Stomach (tissue), 19 donors: Measurements from ENCODE around the gene PMEPA1. TPM values are rescaled to one million over a fixed set of nuclear protein-coding genes. Genes with fewer than 3 reads are reported as not detected.

Experiments
- DNase-seq, 2 donors: peaks; one replicate each; pipeline versions ENCODE4 v3.0.0 to v3.0.0-alpha.2; 2013 to 2019
- H3K27ac ChIP-seq, 5 donors: fragments of 200-600 bp in 4 of 5; sonication (generic) in 4 of 5; one replicate each; pipeline ENCODE4 v1.5.1; 2013 to 2019; ENCODE audit warnings: mild to moderate bottlenecking in 1 of 5, moderate library complexity in 1 of 5
- H3K27me3 ChIP-seq, 3 donors: fragments of 200-600 bp; sonication (generic); one replicate each; pipeline ENCODE4 v1.5.1; 2017 to 2019; ENCODE audit warnings: mixed run types in 1 of 3
- H3K36me3 ChIP-seq, 4 donors: fragments of 200-600 bp; sonication (generic); 1 replicate in 3 of 4; 2 replicates in 1 of 4; pipeline ENCODE4 v1.5.1; 2016 to 2019
- H3K4me1 ChIP-seq, 4 donors: fragments of 200-600 bp; sonication (generic); one replicate each; pipeline ENCODE4 v1.5.1; 2016 to 2019
- H3K4me3 ChIP-seq, 4 donors: fragments of 200-600 bp; sonication (generic) in 3 of 4; one replicate each; pipeline ENCODE4 v1.5.1; 2016 to 2019; ENCODE audit warnings: mild to moderate bottlenecking in 1 of 4
- H3K9me3 ChIP-seq, 4 donors: fragments of 200-600 bp; sonication (generic); one replicate each; pipeline ENCODE4 v1.5.1; 2016 to 2019
- CTCF ChIP-seq, 7 experiments: fragments of 450-650 bp in 4 of 7; fragments of 200-600 bp in 3 of 7; sonication (generic) in 3 of 7; IDR thresholded peaks; one replicate each; pipeline ENCODE4 v1.5.1; 2016 to 2019; ENCODE audit warnings: antibody characterized with exemption in 7 of 7, control low read depth in 2 of 7, mild to moderate bottlenecking in 1 of 7
- EP300 ChIP-seq: sonication (generic); formaldehyde crosslinking; IDR thresholded peaks from one replicate; pipeline ENCODE4 v1.6.1; 2017; ENCODE audit warnings: antibody characterized with exemption
- POLR2A ChIP-seq, 4 donors: fragments of 450-650 bp; IDR thresholded peaks; one replicate each; pipeline ENCODE4 v1.6.1; 2016; ENCODE audit warnings: antibody characterized with exemption in 4 of 4, control low read depth in 2 of 4, mild to moderate bottlenecking in 1 of 4, moderate library complexity in 1 of 4
- POLR2AphosphoS5 ChIP-seq, 3 donors: sonication (generic); formaldehyde crosslinking; IDR thresholded peaks; one replicate each; pipeline ENCODE4 v1.6.1; 2016; ENCODE audit warnings: antibody characterized with exemption in 3 of 3
- WGBS, 5 donors: extraction: QIAGEN DNeasy Blood & Tissue Kit in 3 of 5; methylation state at CpG; one replicate each; pipeline versions ENCODE4 v1.1.5 to v1.1.7; 2013 to 2018; 5-methylcytosine and 5-hydroxymethylcytosine counted together
- intact Hi-C: fragments of 100-400 bp; cut with DNase I; formaldehyde crosslinking; loops from one replicate; pipeline ENCODE4 v1.15.1; 2023; ENCODE audit warnings: low total_unique reads
- long read RNA-seq, 10 donors: transcript quantifications; one replicate each; lab custom pipeline, GENCODE V29; 2026
- polyA plus RNA-seq, 3 donors: library from polyadenylated mRNA; stranded (reverse); fragments of 200-250 nt; gene quantifications; one replicate each; pipeline ENCODE4 v1.2.3, GENCODE V29; 2013
- total RNA-seq, 5 donors: library from RNA; depleted of rRNA; stranded (reverse); fragments of >200 nt; gene quantifications; one replicate each; pipeline versions ENCODE4 v1.1.0 to v1.2.3, GENCODE V29; 2014 to 2016
- donor health status: healthy with polysubstance abuse.
- donor health status: Bipolar disorder and iron deficiency.
- donor health status: healthy.

Gene PMEPA1
- total RNA-seq (10 to 100 TPM in 2 of 5 donors, 1 to 10 TPM in 2, not detected in 1; 5.3 to 17.2 (median 10.7) TPM), polyA plus RNA-seq (10 to 100 TPM in 1 of 3 donors, 1 to 10 TPM in 2; 5.3 to 12.5 (median 5.4) TPM)
- long read RNA-seq, donor 1, full-length matches to known transcripts: 8 of 8 reads
- long read RNA-seq, donor 1, partial matches to known transcripts: 0 of 8 reads
- long read RNA-seq, donor 1, other reads (novel, unspliced or antisense): 0 of 8 reads
- long read RNA-seq, donor 2, full-length matches to known transcripts: 5 of 5 reads
- long read RNA-seq, donor 2, partial matches to known transcripts: 0 of 5 reads
- long read RNA-seq, donor 2, other reads (novel, unspliced or antisense): 0 of 5 reads
- long read RNA-seq, donor 3, full-length matches to known transcripts: 6 of 6 reads
- long read RNA-seq, donor 3, partial matches to known transcripts: 0 of 6 reads
- long read RNA-seq, donor 3, other reads (novel, unspliced or antisense): 0 of 6 reads
- long read RNA-seq, donor 4, full-length matches to known transcripts: 2 of 2 reads
- long read RNA-seq, donor 4, partial matches to known transcripts: 0 of 2 reads
- long read RNA-seq, donor 4, other reads (novel, unspliced or antisense): 0 of 2 reads
- long read RNA-seq, donor 5, full-length matches to known transcripts: 19 of 19 reads
- long read RNA-seq, donor 5, partial matches to known transcripts: 0 of 19 reads
- long read RNA-seq, donor 5, other reads (novel, unspliced or antisense): 0 of 19 reads
- long read RNA-seq, donor 6, full-length matches to known transcripts: 15 of 15 reads
- long read RNA-seq, donor 6, partial matches to known transcripts: 0 of 15 reads
- long read RNA-seq, donor 6, other reads (novel, unspliced or antisense): 0 of 15 reads
- long read RNA-seq, donor 7, full-length matches to known transcripts: 11 of 11 reads
- long read RNA-seq, donor 7, partial matches to known transcripts: 0 of 11 reads
- long read RNA-seq, donor 7, other reads (novel, unspliced or antisense): 0 of 11 reads
- long read RNA-seq, donor 8, full-length matches to known transcripts: 4 of 4 reads
- long read RNA-seq, donor 8, partial matches to known transcripts: 0 of 4 reads
- long read RNA-seq, donor 8, other reads (novel, unspliced or antisense): 0 of 4 reads
- long read RNA-seq, donor 9, full-length matches to known transcripts: 7 of 7 reads
- long read RNA-seq, donor 9, partial matches to known transcripts: 0 of 7 reads
- long read RNA-seq, donor 9, other reads (novel, unspliced or antisense): 0 of 7 reads
- long read RNA-seq, donor 10, full-length matches to known transcripts: 2 of 2 reads
- long read RNA-seq, donor 10, partial matches to known transcripts: 0 of 2 reads
- long read RNA-seq, donor 10, other reads (novel, unspliced or antisense): 0 of 2 reads

- intact Hi-C loops: no loop called here
- 0 to 2% (median 1%) methylated on average over 44 to 92 of the region's 92 CpGs for WGBS, 5 donors
- H3K27ac ChIP-seq: peak within 1 kb of the TSS; percentile 83 to 93 (median 93)
These were observed at the start of gene PMEPA1 for GRCh38 chr20:57709823-57710799. Gene PMEPA1 (minus strand): TSS chr20:57710015. CDS start chr20:57709582, 433 bp downstream.

GRCh38 chr20:57757767-57758166 lies 48.0 kb upstream of the PMEPA1 start:
- Histone ChIP-seq H3K27ac (no peak overlapping the region), H3K9me3 (peaks cover 0 to 11% (median 3%) of the 10 kb centered on the region in 4 donors), H3K27me3 (no peaks in the 10 kb centered on the region), H3K36me3 (no peaks in the 10 kb centered on the region), H3K4me3 (no peak overlapping the region), H3K4me1 (no peaks in the 10 kb centered on the region)
- DNase-seq: no peak
- TF ChIP-seq CTCF (IDR thresholded peaks at IDR 0.05) (no peak), POLR2A (IDR thresholded peaks at IDR 0.05) (no peak), EP300 (no peak), POLR2AphosphoS5 (IDR thresholded peaks at IDR 0.05) (no peak)
- intact Hi-C loops: no loop called here
- 21 to 52% (median 33%) methylated on average over 1 of the region's 1 CpG for whole genome bisulfite sequencing, 5 donors

More at GRCh38 chr20:57709823-57710799, at the start of gene PMEPA1:
- no peak for TF ChIP-seq POLR2A (IDR thresholded peaks at IDR 0.05)
- TF ChIP-seq POLR2AphosphoS5 (IDR thresholded peaks at IDR 0.05): peak; percentile 95 to 97 (median 96)
- Histone ChIP-seq H3K4me3 (peak within 1 kb of the TSS; percentile 58 to 78 (median 72)), H3K27me3 (no peaks in the 10 kb centered on the region), H3K9me3 (no peaks in the 10 kb centered on the region), H3K4me1 (peaks cover 27 to 77% (median 52%) of the 10 kb centered on the region in 4 donors), H3K36me3 (no peaks in the 10 kb centered on the region)
- DNase-seq: peak; percentile 94 to 98

- H3K4me3 ChIP-seq: no peak overlapping the region
These were observed 47.1 kb upstream of the PMEPA1 start for GRCh38 chr20:57756921-57757320.

More at GRCh38 chr20:57756921-57757320, 47.1 kb upstream of the PMEPA1 start:
- TF ChIP-seq CTCF (IDR thresholded peaks at IDR 0.05) (no peak), POLR2AphosphoS5 (IDR thresholded peaks at IDR 0.05) (no peak), POLR2A (IDR thresholded peaks at IDR 0.05) (no peak), EP300 (no peak)
- no peaks in the 10 kb centered on the region for H3K27me3 ChIP-seq
- H3K27ac ChIP-seq: no peak overlapping the region
- H3K36me3 ChIP-seq: no peaks in the 10 kb centered on the region
- intact Hi-C loops: no loop called here
- 85 to 96% (median 92%) methylated on average over 3 to 4 of the region's 4 CpGs for WGBS, 5 donors
- no peaks in the 10 kb centered on the region for H3K4me1 ChIP-seq
- H3K9me3 ChIP-seq: peaks cover 0 to 11% (median 3%) of the 10 kb centered on the region in 4 donors
- DNase-seq: no peak
